ENCODE measurements around the gene SMYD3.

DNA sequence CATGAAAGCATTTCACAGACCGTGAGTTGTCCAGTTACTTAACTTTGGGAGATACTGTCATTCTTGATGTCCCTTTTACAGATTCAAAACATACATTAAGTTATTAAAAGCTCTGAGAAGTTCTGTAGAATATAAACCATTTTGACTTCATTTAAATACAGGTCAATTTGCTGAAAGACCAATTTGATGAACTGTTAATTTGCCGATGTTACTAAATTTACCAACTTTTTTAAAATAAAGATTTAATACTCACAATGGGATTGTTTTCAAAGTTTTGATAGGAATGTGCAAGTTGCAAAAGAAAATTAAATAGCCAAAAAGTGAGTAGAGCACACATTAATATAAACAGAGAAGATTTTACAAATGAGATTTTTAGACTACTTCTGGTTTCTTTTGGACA lies 666.1 kb downstream of the SMYD3 start:
- TF ChIP-seq, protein P1, sequence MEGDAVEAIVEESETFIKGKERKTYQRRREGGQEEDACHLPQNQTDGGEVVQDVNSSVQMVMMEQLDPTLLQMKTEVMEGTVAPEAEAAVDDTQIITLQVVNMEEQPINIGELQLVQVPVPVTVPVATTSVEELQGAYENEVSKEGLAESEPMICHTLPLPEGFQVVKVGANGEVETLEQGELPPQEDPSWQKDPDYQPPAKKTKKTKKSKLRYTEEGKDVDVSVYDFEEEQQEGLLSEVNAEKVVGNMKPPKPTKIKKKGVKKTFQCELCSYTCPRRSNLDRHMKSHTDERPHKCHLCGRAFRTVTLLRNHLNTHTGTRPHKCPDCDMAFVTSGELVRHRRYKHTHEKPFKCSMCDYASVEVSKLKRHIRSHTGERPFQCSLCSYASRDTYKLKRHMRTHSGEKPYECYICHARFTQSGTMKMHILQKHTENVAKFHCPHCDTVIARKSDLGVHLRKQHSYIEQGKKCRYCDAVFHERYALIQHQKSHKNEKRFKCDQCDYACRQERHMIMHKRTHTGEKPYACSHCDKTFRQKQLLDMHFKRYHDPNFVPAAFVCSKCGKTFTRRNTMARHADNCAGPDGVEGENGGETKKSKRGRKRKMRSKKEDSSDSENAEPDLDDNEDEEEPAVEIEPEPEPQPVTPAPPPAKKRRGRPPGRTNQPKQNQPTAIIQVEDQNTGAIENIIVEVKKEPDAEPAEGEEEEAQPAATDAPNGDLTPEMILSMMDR (IDR thresholded peaks at IDR 0.05) = no peak
- no peak for TF ChIP-seq POLR2A (IDR thresholded peaks at IDR 0.05)
